22Rv1 (cell line): ENCODE results near the gene CARMIL1.

Experiments used
- H3K27ac ChIP-seq: fragments of 450-650 bp; 2 replicates; pipeline ENCODE4 v1.5.1; 2017
- ZFX ChIP-seq: fragments of 450-650 bp; IDR thresholded peaks from 2 replicates; pipeline ENCODE4 v1.6.1; 2017; ENCODE audit warnings: antibody characterized with exemption, borderline replicate concordance
- TF ChIP-seq, protein P1 (sequence below): fragments of 450-650 bp; IDR thresholded peaks from 2 replicates; pipeline ENCODE4 v1.5.1; 2017; ENCODE audit warnings: mild to moderate bottlenecking

CARMIL1 gene

DNA sequence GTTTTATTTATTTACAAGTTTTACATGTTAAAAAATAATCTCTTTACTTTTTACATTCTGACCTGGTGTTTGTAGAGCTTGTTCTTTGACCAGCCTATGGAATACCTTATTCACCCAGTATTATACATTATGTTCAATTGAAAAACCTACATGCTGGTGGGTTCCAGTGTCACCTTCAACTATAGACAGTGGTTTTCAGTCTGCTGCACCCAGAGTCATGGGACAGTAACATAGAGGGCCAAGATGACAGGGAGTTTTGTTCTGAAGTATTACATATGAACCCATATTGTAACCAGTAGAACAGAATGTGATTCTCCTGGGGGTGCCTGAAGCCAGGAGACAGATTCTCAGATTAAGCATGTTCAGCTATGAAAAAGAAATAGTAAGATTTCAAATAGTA, 233.4 kb downstream of the CARMIL1 start:
- TF ChIP-seq, protein P1, sequence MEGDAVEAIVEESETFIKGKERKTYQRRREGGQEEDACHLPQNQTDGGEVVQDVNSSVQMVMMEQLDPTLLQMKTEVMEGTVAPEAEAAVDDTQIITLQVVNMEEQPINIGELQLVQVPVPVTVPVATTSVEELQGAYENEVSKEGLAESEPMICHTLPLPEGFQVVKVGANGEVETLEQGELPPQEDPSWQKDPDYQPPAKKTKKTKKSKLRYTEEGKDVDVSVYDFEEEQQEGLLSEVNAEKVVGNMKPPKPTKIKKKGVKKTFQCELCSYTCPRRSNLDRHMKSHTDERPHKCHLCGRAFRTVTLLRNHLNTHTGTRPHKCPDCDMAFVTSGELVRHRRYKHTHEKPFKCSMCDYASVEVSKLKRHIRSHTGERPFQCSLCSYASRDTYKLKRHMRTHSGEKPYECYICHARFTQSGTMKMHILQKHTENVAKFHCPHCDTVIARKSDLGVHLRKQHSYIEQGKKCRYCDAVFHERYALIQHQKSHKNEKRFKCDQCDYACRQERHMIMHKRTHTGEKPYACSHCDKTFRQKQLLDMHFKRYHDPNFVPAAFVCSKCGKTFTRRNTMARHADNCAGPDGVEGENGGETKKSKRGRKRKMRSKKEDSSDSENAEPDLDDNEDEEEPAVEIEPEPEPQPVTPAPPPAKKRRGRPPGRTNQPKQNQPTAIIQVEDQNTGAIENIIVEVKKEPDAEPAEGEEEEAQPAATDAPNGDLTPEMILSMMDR = no peak
- no peak for TF ChIP-seq ZFX

DNA sequence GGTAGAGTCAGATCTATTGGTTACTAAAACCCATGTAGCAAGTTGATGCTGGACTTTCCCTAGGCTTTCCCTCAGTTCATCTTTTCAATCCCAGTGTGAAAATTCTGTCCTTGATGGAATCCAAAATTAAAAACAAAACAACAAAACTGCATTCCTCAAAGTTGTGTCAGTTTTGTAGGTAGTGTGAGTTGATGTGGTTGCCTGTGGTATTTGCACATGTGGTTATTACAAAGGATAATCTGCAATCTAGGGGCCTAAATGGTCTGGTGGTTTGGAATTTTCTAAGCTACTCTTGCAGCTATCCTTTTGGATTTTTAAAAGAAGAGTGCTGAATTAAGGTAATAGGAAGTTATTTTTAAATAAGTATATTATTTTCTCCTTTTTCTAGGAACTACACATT, 240.7 kb downstream of the CARMIL1 start:
- TF ChIP-seq ZFX = no peak
- TF ChIP-seq, protein P1 = no peak
- no peak overlapping the region for H3K27ac ChIP-seq

More for the DNA sequence above, 233.4 kb downstream of the CARMIL1 start:
- H3K27ac ChIP-seq = no peak overlapping the region

DNA sequence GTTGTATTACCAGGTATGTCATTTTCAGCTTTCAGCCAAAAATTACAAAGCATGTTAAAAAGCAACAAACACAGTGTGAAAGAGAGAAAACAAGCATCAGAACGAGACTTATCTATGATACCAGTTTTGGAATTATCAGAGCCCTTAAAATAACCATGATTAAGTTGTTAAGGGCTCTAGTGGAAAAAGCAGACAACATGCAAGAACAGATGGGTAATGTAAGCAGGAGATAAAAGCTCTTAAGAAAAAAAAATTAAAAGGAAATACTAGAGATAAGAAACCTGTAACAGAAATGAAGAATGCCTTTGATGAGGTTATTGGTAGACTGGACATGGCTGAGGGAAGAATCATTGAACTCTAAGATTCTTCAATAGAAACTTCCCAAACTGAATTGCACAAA, 245.4 kb downstream of the CARMIL1 start:
- H3K27ac ChIP-seq = no peak overlapping the region
- no peak for TF ChIP-seq ZFX
- TF ChIP-seq, protein P1 = no peak

DNA sequence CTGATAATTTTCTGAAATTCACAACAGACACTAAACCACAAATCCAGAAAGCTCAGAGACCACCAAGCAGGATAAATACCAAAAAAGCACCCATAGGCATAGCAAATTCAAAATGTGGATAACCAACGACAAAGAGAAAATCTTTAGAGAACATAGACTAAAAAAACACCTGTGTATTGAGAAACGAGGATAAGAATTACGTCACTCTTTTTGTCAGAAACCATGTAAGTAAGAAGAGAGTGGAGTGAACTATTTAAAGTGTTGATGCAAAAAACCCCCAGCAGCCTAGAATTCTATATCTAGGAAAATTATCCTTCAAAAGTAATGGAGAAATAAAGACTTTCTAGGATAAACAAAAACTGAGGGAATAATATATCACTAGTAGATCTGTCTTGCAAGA, 245.9 kb downstream of the CARMIL1 start:
- H3K27ac ChIP-seq = no peak overlapping the region
- no peak for TF ChIP-seq ZFX
- TF ChIP-seq, protein P1 = no peak

DNA sequence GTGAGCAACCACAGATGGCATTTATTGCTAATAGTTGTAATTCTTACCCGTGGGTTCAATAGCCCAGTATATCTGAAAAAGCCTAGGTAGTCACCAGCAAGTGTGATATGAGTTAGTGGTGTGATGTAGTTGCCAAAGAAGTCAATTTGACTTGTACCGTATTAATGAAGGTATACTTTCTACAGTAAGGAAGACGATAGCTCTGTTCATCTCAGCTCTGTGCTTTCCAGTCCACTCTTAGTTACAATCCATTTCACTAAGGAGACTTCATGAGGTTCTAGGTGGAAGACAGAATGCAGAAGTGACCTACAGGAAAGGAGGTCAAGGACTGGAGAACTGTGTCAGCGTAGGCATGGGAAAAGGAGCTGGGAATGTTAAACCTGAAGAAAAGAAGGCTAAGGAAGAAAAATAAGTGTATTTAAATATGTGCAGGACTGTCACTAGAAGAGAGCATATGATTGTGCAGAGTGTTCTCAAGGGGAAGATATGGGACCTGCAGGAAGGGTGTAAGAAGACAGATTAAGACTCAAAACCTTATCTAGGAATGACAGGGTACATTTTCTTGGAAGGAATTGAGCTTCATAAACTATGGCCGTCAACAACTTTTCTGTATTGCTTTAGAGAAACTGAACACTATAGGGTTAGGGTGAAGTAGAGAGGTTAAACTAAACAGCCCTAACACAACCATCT, 255.9 kb downstream of the CARMIL1 start:
- H3K27ac ChIP-seq = no peak overlapping the region
- TF ChIP-seq, protein P1 = no peak
- no peak for TF ChIP-seq ZFX

DNA sequence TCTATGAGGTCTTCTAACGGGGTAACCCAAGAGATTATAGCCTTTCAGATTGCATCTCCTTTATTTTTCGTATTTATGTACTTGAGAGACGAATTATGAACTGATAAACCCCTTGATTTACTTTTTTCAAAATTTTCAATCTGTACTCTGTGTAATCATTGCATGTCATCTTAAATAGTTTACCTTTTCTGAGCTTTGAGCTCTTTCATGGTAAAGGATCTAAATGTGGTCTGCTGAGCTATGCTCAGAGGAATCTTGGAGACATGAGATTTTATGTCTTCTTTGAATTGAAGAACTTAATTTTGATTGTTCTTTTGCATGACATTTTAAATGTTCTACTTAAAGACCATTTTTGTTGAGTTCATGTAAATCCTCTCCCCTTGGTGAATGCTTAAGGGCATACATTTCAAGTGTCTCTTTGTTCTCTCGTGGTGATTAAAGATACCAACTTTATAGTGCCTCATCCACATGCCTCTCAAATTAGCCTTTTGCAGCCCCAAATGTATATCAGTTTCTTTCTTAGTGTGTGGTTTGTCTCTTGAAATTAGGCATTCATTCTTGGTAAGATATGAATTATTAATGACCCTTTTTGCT, 256.6 kb downstream of the CARMIL1 start:
- no peak overlapping the region for H3K27ac ChIP-seq
- no peak for TF ChIP-seq ZFX
- TF ChIP-seq, protein P1 = no peak

DNA sequence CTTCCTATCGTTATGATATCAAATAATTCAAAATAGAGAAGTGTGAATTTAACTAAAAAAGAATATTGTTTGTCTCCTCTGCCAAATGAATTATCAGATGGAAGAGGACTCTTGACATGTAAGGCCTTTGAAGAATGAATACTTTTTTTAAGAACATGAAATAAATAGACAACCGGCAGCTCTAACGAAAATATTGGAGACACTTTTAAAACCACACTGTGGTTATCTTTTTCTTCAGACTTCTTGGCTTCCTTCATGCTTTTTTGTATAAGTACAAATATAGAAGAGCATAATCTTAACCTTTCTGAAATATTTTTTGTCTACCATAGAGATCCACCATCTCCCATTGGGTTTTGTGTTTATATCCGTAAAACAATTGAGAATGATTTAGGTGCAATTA, 257.6 kb downstream of the CARMIL1 start:
- no peak overlapping the region for H3K27ac ChIP-seq
- no peak for TF ChIP-seq ZFX
- TF ChIP-seq, protein P1 = no peak
